Measurements from ENCODE around the gene PHYH.

Gene PHYH

GRCh38 chr10:13268310-13268709, 31.6 kb downstream of the PHYH start:
- DNase-seq (ENCODE audit: extremely low read depth, insufficient read length), result no peak
- no peak for TF ChIP-seq CTCF (IDR thresholded peaks at IDR 0.05; ENCODE audit: insufficient read depth, low read length, poor library complexity, severe bottlenecking)
- H3K27me3 ChIP-seq (replicated peaks; ENCODE audit: control insufficient read depth, insufficient read depth, low read length), result no peaks in the 10 kb centered on the region
- no peak overlapping the region for H3K4me3 ChIP-seq (replicated peaks; ENCODE audit: low read depth, low read length)
- H3K36me3 ChIP-seq (ENCODE audit: control insufficient read depth, insufficient read depth, low read length), result no peaks in the 10 kb centered on the region

GRCh38 chr10:13263591-13263990, 36.3 kb downstream of the PHYH start:
- TF ChIP-seq CTCF (IDR thresholded peaks at IDR 0.05; ENCODE audit: insufficient read depth, low read length, poor library complexity, severe bottlenecking), result no peak
- Histone ChIP-seq H3K27me3 (replicated peaks; ENCODE audit: control insufficient read depth, insufficient read depth, low read length) (no peaks in the 10 kb centered on the region), H3K36me3 (ENCODE audit: control insufficient read depth, insufficient read depth, low read length) (no peaks in the 10 kb centered on the region), H3K4me3 (replicated peaks; ENCODE audit: low read depth, low read length) (no peak overlapping the region)
- no peak for DNase-seq (ENCODE audit: extremely low read depth, insufficient read length)

GRCh38 chr10:13262433-13262832, 37.4 kb downstream of the PHYH start:
- no peak for TF ChIP-seq CTCF (IDR thresholded peaks at IDR 0.05; ENCODE audit: insufficient read depth, low read length, poor library complexity, severe bottlenecking)
- no peak for DNase-seq (ENCODE audit: extremely low read depth, insufficient read length)

GRCh38 chr10:13257621-13258140, 42.2 kb downstream of the PHYH start:
- H3K36me3 ChIP-seq (ENCODE audit: control insufficient read depth, insufficient read depth, low read length), result no peaks in the 10 kb centered on the region
- no peaks in the 10 kb centered on the region for H3K27me3 ChIP-seq (replicated peaks; ENCODE audit: control insufficient read depth, insufficient read depth, low read length)
- TF ChIP-seq CTCF (IDR thresholded peaks at IDR 0.05; ENCODE audit: insufficient read depth, low read length, poor library complexity, severe bottlenecking), result no peak
- H3K4me3 ChIP-seq (replicated peaks; ENCODE audit: low read depth, low read length), result no peak overlapping the region
- no peak for DNase-seq (ENCODE audit: extremely low read depth, insufficient read length)

More at GRCh38 chr10:13262433-13262832, 37.4 kb downstream of the PHYH start:
- H3K27me3 ChIP-seq (replicated peaks; ENCODE audit: control insufficient read depth, insufficient read depth, low read length), result no peaks in the 10 kb centered on the region
- no peak overlapping the region for H3K4me3 ChIP-seq (replicated peaks; ENCODE audit: low read depth, low read length)
- H3K36me3 ChIP-seq (ENCODE audit: control insufficient read depth, insufficient read depth, low read length), result no peaks in the 10 kb centered on the region

- DNase-seq (ENCODE audit: extremely low read depth, insufficient read length), result no peak
- no peaks in the 10 kb centered on the region for H3K27me3 ChIP-seq (replicated peaks; ENCODE audit: control insufficient read depth, insufficient read depth, low read length)
- H3K4me3 ChIP-seq (replicated peaks; ENCODE audit: low read depth, low read length), result no peak overlapping the region
- TF ChIP-seq CTCF (IDR thresholded peaks at IDR 0.05; ENCODE audit: insufficient read depth, low read length, poor library complexity, severe bottlenecking), result no peak
- H3K36me3 ChIP-seq (ENCODE audit: control insufficient read depth, insufficient read depth, low read length), result no peaks in the 10 kb centered on the region
Measured at GRCh38 chr10:13256627-13257026, 43.2 kb downstream of the PHYH start.

GRCh38 chr10:13253726-13254125, 46.1 kb downstream of the PHYH start:
- Histone ChIP-seq H3K4me3 (replicated peaks; ENCODE audit: low read depth, low read length) (no peak overlapping the region), H3K27me3 (replicated peaks; ENCODE audit: control insufficient read depth, insufficient read depth, low read length) (no peaks in the 10 kb centered on the region), H3K36me3 (ENCODE audit: control insufficient read depth, insufficient read depth, low read length) (no peaks in the 10 kb centered on the region)
- no peak for TF ChIP-seq CTCF (IDR thresholded peaks at IDR 0.05; ENCODE audit: insufficient read depth, low read length, poor library complexity, severe bottlenecking)
- no peak for DNase-seq (ENCODE audit: extremely low read depth, insufficient read length)
